Activated CD8-positive, alpha-beta T cell treated with anti-CD3 and anti-CD28 coated beads, Interleukin-2, amount 10 ng/mL, durations not matched to agents 7 days and 5 days (primary cell): ENCODE measurements around the gene GAP43. TPM values are rescaled to one million over a fixed set of nuclear protein-coding genes. Genes with fewer than 3 reads are reported as not detected.
"Not testable (repeated sequence)": the region's sequence is repeated elsewhere in the genome, so short reads cannot be mapped to it uniquely, and the experiment has no call there.

Source experiments
- ATAC-seq: fragments of 150-1000 bp; cut with Tn5 transposase; one replicate; pipeline ENCODE4 v1.10.0; 2021; ENCODE audit warnings: moderate library complexity
- CTCF ChIA-PET: fragments of 350-600 bp; sonication (Branson Sonifier 250); formaldehyde crosslinking; loops from one replicate; lab custom pipeline; 2021; ENCODE audit warnings: antibody characterized with exemption; lab: Charles Lee
- POLR2A ChIA-PET: fragments of 350-600 bp; sonication (Branson Sonifier 250); formaldehyde crosslinking; loops from one replicate; lab custom pipeline; 2021; ENCODE audit warnings: antibody characterized with exemption; lab: Charles Lee
- DNase-seq: peaks from one replicate; pipeline ENCODE4 v3.0.0-alpha.2; 2020
- H3K27ac Mint-ChIP-seq: one replicate; pipeline ENCODE4 v1.8.0; 2021; ENCODE audit warnings: mild to moderate bottlenecking, mixed read lengths
- H3K27me3 Mint-ChIP-seq: one replicate; pipeline ENCODE4 v1.8.0; 2021; ENCODE audit warnings: low read depth, mixed read lengths
- H3K36me3 Mint-ChIP-seq: one replicate; pipeline ENCODE4 v1.8.0; 2021; ENCODE audit warnings: low read depth, mixed read lengths
- H3K4me1 Mint-ChIP-seq: one replicate; pipeline ENCODE4 v1.8.0; 2021; ENCODE audit warnings: low read depth, mixed read lengths
- H3K4me3 Mint-ChIP-seq: one replicate; pipeline ENCODE4 v1.8.0; 2021; ENCODE audit warnings: mild to moderate bottlenecking, mixed read lengths
- H3K9me3 Mint-ChIP-seq: one replicate; pipeline ENCODE4 v1.8.0; 2022; ENCODE audit warnings: mixed read lengths; ENCODE audit not compliant: insufficient read depth
- total RNA-seq, 2 experiments: library from RNA; stranded (reverse); gene quantifications; one replicate each; pipeline ENCODE4 v1.2.3, GENCODE V29; 2021

The GAP43 gene
- total RNA-seq, 2 experiments from 2014 or later = not detected

DNA sequence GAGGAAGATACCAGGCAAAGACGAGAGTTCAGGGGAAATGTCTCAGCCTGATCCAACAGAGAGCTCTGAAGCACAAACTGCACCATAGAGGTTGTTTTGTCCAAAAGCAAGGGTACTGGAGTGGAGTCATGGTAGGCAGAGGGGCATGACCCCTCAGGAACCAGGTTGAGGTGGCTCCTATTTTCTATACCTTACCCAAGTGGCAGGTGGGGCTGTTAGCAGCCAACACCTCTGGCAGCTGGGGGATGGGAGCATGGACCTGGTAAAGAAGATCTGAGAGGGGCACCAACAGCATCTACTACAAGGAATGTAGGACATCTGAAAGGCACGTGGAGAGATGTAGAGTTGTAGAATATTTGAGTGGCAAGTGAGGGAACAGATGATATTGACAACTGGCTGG, 85.2 kb downstream of the GAP43 start:
- Mint-ChIP-seq H3K36me3 (no peaks in the 10 kb centered on the region), H3K27me3 (peaks cover 15% of the 10 kb centered on the region), H3K27ac (no peak overlapping the region), H3K9me3 (no peaks in the 10 kb centered on the region), H3K4me1 (no peaks in the 10 kb centered on the region), H3K4me3 (no peak overlapping the region)
- ATAC-seq (no peak), DNase-seq (no peak)
- CTCF ChIA-PET = no interaction called here
- POLR2A ChIA-PET = no interaction called here

DNA sequence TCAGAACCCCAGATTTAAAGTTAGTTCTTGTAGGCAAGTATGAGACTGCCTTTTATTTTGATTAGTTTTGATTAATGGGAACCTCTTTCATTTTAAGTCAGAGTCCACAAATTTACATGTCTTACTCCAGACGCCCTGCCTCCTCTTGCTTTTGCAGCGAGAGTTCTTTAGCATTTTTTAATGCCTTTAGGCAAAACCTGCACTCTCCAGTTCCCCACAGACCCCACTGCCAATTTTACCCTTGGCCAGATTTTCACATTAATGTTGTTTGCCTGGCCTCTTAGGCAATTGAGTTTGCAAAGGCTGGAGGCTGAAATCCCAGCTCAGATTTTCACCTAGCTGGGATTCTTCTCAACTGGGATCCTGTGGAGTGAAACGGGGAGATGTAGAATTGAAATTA, 85.8 kb downstream of the GAP43 start:
- no peak overlapping the region for H3K27ac Mint-ChIP-seq
- ChIA-PET POLR2A (no interaction called here), CTCF (no interaction called here)
- H3K36me3 Mint-ChIP-seq = no peaks in the 10 kb centered on the region
- no peaks in the 10 kb centered on the region for H3K4me1 Mint-ChIP-seq
- ATAC-seq (no peak), DNase-seq (no peak)
- peaks cover 17% of the 10 kb centered on the region for H3K27me3 Mint-ChIP-seq
- no peaks in the 10 kb centered on the region for H3K9me3 Mint-ChIP-seq
- no peak overlapping the region for H3K4me3 Mint-ChIP-seq

DNA sequence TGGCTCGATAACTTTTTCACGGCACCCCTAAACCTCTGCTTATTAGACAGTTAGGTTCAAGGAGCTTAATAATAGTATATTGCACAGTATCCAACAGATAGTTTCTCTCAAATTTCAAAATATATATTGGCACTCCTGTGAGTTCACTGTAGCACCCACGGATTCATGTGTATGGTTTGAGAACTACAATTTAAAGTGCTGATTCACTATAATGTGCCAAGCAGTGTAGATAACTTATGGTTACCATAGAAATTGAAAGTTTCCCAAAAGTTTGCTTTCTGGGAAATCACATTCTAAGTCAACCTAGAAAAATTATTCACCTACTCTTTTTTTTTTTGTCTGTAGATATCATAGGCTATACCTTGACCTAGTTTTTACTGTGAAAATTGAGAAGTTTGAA, 86.6 kb downstream of the GAP43 start:
- Mint-ChIP-seq H3K4me3 (no peak overlapping the region), H3K36me3 (no peaks in the 10 kb centered on the region), H3K27me3 (peaks cover 19% of the 10 kb centered on the region), H3K27ac (no peak overlapping the region), H3K4me1 (no peaks in the 10 kb centered on the region), H3K9me3 (no peaks in the 10 kb centered on the region)
- ATAC-seq = no peak
- ChIA-PET POLR2A (no interaction called here), CTCF (no interaction called here)
- DNase-seq = no peak

DNA sequence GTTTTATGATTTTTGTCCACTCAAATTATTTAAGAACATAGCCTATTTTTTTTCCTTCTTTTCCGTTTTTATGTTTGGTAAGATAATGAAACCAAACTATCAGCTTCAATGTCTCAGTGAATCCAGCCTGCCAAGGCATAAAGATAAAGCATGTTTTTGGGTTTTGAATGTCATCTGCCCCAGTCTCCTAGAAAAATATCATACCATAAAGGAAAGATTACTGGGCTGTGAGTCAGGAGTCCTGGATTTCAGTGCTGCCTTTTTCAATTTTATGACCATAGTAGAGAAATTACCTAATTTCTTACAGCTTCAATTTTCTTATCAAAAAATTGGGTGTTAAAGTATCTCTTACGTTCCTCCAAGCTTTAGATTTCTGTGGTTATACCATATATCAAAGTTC, 87.5 kb downstream of the GAP43 start:
- CTCF ChIA-PET = no interaction called here
- H3K4me1 Mint-ChIP-seq = no peaks in the 10 kb centered on the region

DNA sequence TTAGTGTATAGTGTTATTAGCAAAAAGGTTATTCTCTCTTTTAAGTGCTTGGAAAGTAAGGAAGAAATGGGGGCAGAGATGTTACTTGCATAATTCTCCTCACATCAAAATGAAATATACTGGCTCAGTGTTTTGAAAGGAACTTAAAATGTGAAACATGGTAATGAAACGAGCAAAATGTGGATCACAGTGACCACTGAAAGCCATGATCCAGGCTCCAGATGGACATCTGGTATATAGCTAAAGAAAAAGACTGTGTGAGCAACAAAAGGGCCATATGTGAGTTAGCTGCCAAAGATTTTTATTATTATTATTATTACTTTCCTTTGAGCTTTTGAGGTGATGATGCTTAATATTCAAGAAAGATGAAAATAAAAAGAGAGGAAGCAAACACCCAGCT, 89.6 kb downstream of the GAP43 start:
- ChIA-PET POLR2A (no interaction called here), CTCF (interaction anchor here (1.1 kb wide), 1 partner anchor 20 kb away, joined by 4 read pairs; no protein-coding TSS in a partner anchor)
- Mint-ChIP-seq H3K9me3 (no peaks in the 10 kb centered on the region), H3K4me1 (no peaks in the 10 kb centered on the region), H3K4me3 (no peak overlapping the region), H3K27ac (no peak overlapping the region), H3K36me3 (no peaks in the 10 kb centered on the region), H3K27me3 (peaks cover 19% of the 10 kb centered on the region)
- ATAC-seq = no peak
- DNase-seq = no peak

More for the DNA sequence above, 87.5 kb downstream of the GAP43 start:
- Mint-ChIP-seq H3K9me3 (no peaks in the 10 kb centered on the region), H3K27me3 (peaks cover 21% of the 10 kb centered on the region), H3K4me3 (no peak overlapping the region), H3K27ac (no peak overlapping the region), H3K36me3 (no peaks in the 10 kb centered on the region)
- ATAC-seq = no peak
- DNase-seq = no peak
- POLR2A ChIA-PET = no interaction called here

DNA sequence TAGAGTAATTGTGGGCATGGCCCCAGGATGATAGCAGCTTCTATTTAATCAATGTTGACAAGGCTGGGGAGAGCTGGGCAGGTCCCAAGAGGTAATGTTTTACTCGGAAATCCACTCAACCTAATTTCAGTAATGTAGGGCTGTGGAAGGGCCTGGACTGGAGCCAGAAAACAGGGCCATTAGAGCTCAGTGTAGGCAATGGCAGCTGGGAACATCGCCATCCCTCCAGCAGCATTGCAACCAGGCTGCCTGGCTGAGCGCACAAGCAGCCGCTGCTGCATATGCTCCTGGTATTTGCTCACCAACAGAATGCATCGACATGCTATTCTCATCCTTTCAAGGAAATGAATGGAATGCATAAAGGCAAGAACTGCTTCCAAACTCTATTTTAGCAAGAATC, 90.0 kb downstream of the GAP43 start:
- Mint-ChIP-seq H3K36me3 (no peaks in the 10 kb centered on the region), H3K4me1 (no peaks in the 10 kb centered on the region), H3K9me3 (no peaks in the 10 kb centered on the region), H3K4me3 (no peak overlapping the region), H3K27ac (no peak overlapping the region), H3K27me3 (peaks cover 16% of the 10 kb centered on the region)
- ATAC-seq (no peak), DNase-seq (no peak)
- ChIA-PET CTCF (interaction anchor here (1.1 kb wide), 1 partner anchor 20 kb away, joined by 4 read pairs; no protein-coding TSS in a partner anchor), POLR2A (no interaction called here)

DNA sequence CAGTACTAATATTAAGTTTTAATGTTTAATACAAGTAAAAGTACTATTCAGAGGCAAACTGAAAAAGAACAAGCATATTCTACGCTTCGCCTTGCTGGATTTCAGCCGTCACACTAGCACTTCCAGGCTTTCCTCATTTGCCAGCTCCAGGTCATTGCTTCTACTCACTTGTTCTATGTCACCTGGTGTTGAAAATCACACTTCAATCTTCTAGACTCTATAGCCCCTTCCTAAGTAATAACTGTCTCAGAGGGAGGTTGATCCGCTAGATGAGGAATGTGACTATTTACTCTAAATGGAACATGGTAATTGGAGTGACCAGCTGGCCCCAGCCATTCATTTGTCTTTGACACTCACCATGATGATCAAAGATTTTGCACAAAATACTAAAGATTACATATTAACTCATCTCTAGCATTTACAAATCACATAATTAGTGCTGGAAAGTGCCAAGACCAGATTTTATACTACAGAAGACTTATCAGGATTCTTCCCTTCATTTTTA, 92.0 kb downstream of the GAP43 start:
- ChIA-PET CTCF (no interaction called here), POLR2A (no interaction called here)
- Mint-ChIP-seq H3K4me1 (no peaks in the 10 kb centered on the region), H3K4me3 (no peak overlapping the region), H3K27ac (no peak overlapping the region), H3K9me3 (no peaks in the 10 kb centered on the region), H3K36me3 (no peaks in the 10 kb centered on the region), H3K27me3 (peaks cover 14% of the 10 kb centered on the region)
- no peak for DNase-seq
- ATAC-seq = no peak

DNA sequence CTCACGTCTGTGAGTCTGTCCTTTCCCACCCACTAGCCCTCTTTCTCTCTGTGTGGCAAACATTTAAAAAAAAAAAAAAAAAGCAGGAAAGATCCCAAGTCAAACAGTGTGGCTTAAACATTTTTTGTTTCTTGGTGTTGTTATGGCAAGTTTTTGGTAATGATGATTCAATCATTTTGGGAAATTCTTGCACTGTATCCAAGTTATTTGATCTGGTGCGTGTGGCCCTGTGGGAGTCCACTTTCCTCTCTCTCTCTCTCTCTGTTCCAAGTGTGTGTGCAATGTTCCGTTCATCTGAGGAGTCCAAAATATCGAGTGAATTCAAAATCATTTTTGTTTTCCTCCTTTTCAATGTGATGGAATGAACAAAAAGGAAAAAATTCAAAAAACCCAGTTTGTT, 97.7 kb downstream of the GAP43 start:
- ChIA-PET POLR2A (no interaction called here), CTCF (no interaction called here)
- Mint-ChIP-seq H3K4me1 (no peaks in the 10 kb centered on the region), H3K36me3 (no peaks in the 10 kb centered on the region), H3K27me3 (peaks cover 11% of the 10 kb centered on the region), H3K27ac (no peak overlapping the region), H3K4me3 (no peak overlapping the region), H3K9me3 (no peaks in the 10 kb centered on the region)
- DNase-seq (no peak), ATAC-seq (no peak)

DNA sequence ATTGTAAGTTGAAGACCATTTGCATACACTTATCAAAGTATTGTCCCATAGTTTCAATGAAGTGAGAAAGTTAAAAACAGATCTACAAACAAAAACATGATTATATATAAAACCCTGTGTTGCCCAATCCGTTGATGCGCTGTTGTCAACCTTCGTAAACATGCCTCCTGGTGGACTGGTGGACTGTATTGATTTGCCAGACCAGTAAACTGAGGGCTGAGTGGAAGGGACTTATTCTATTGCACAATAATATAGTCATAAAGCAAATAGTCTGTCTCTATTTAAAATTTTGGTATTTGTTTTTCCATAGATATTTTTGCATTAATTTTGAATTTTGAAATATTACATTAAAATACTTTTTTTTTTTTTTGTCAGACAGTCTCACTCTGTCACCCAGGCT, 102.5 kb downstream of the GAP43 start:
- no peak for ATAC-seq
- Mint-ChIP-seq H3K9me3 (no peaks in the 10 kb centered on the region), H3K36me3 (no peaks in the 10 kb centered on the region), H3K27me3 (peaks cover 14% of the 10 kb centered on the region), H3K27ac (no peak overlapping the region), H3K4me3 (no peak overlapping the region), H3K4me1 (no peaks in the 10 kb centered on the region)
- CTCF ChIA-PET = no interaction called here
- no peak for DNase-seq
- POLR2A ChIA-PET = no interaction called here

DNA sequence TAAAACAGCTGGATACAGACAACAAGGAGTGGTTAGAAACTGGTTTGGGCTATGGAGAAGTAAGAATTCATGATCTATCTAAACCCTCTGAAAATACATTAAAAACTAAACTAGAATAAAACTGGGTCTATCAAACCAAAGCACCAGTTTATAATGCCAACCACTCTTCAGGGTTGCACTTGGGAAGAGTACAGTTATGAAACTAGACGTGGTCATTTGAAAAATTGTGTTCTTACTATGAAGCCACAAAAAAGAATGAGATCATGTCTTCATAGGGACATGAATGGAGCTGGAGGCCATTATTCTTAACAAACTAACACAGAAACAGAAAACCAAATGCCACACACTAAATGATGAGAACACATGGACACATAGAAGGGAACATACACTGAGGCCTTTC, 103.8 kb downstream of the GAP43 start:
- Mint-ChIP-seq H3K4me1 (no peaks in the 10 kb centered on the region), H3K4me3 (no peak overlapping the region), H3K27me3 (peaks cover 14% of the 10 kb centered on the region), H3K9me3 (no peaks in the 10 kb centered on the region), H3K27ac (no peak overlapping the region), H3K36me3 (no peaks in the 10 kb centered on the region)
- ATAC-seq = no peak
- ChIA-PET POLR2A (no interaction called here), CTCF (no interaction called here)
- DNase-seq = no peak

DNA sequence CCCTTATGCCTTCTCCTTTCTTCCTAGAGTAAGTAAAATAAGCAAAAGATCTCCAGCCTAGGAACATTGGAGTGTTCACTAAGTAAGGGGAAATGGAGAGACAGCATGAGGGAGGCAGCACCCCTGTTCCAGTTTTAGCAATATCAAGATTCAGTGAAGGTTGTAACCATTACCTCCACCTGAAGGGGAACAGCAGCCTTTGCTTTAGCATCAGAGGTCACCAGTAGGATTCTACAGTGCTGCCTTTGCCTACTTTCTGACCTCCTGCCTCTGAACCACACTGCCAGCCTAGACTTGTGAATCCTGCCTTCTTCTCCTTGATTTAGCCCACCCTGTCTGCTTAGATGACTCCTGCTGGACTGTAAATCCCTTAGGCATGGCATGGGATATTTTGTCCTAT, 104.7 kb downstream of the GAP43 start:
- Mint-ChIP-seq H3K4me1 (no peaks in the 10 kb centered on the region), H3K27me3 (peaks cover 10% of the 10 kb centered on the region), H3K36me3 (no peaks in the 10 kb centered on the region), H3K9me3 (no peaks in the 10 kb centered on the region), H3K4me3 (no peak overlapping the region), H3K27ac (no peak overlapping the region)
- CTCF ChIA-PET = no interaction called here
- POLR2A ChIA-PET = no interaction called here
- no peak for ATAC-seq
- DNase-seq = no peak

DNA sequence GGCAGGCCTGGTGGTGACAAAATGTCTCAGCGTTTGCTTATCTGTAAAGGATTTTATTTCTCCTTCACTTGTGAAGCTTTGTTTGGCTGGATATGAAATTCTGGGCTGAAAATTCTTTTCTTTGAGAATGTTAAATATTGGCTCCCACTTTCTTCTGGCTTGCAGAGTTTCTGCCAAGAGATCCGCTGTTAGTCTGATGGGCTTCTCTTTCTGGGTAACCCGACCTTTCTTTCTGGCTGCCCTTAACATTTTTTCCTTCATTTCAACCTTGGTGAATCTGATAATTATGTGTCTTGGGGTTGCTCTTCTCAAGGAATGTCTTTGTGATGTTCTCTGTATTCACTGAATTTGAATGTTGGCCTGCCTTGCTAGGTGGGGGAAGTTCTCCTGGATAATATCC, 113.0 kb downstream of the GAP43 start:
- H3K4me1 Mint-ChIP-seq, H3K9me3 Mint-ChIP-seq, ATAC-seq, H3K36me3 Mint-ChIP-seq, H3K4me3 Mint-ChIP-seq, DNase-seq, CTCF ChIA-PET, H3K27ac Mint-ChIP-seq, H3K27me3 Mint-ChIP-seq, POLR2A ChIA-PET: not testable (repeated sequence)

DNA sequence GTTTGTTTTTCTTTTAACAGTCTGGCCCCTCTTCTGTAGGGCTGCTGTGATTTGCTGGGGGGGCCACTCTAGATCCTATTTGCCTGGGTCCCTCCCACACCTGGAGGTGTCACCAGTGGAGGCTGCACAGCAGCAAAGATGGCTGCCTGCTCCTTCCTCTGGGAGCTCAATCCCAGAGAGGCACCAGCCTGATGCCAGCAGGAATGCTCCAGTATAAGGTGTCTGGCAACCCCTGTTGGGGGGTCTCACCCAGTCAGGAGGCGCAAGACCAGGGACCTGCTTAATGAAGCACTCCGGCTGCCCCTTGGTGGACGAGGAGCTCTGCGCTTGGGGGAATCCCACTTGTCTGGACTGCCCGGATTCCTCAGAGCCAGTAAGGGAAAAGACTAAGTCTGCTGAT, 118.3 kb downstream of the GAP43 start:
- no peaks in the 10 kb centered on the region for H3K9me3 Mint-ChIP-seq
- no peak for ATAC-seq
- CTCF ChIA-PET = no interaction called here
- peaks cover 2% of the 10 kb centered on the region for H3K27me3 Mint-ChIP-seq
- H3K27ac Mint-ChIP-seq = no peak overlapping the region
- H3K36me3 Mint-ChIP-seq = no peaks in the 10 kb centered on the region
- DNase-seq = no peak
- POLR2A ChIA-PET = no interaction called here
- no peak overlapping the region for H3K4me3 Mint-ChIP-seq
- H3K4me1 Mint-ChIP-seq = no peaks in the 10 kb centered on the region
